Activated CD8-positive, alpha-beta memory T cell treated with anti-CD3 and anti-CD28 coated beads for 36 hours (primary cell): Measurements from ENCODE around the gene NDUFA8. TPM values are rescaled to one million over a fixed set of nuclear protein-coding genes. Genes with fewer than 3 reads are reported as not detected.

Experiments used
- CTCF ChIA-PET: fragments of 350-600 bp; sonication (Branson Sonifier 250); formaldehyde crosslinking; loops from one replicate; lab custom pipeline; 2021; ENCODE audit warnings: antibody characterized with exemption; lab: Charles Lee
- POLR2A ChIA-PET: fragments of 350-600 bp; sonication (Branson Sonifier 250); formaldehyde crosslinking; loops from one replicate; lab custom pipeline; 2021; ENCODE audit warnings: antibody characterized with exemption; lab: Charles Lee
- total RNA-seq, 2 experiments: library from RNA; stranded (reverse); gene quantifications; one replicate each; pipeline ENCODE4 v1.2.3, GENCODE V29; 2021

Gene NDUFA8
- 10 to 100 TPM; 50.7 to 56.2 TPM for total RNA-seq

- CTCF ChIA-PET = interaction anchor here (0.5 to 5.0 kb wide), 5 partner anchors 13 to 1447 kb away, joined by 3 to 17 read pairs (median 4); no protein-coding TSS in a partner anchor
- POLR2A ChIA-PET = interaction anchor here (0.7 kb wide), 1 partner anchor 240 kb away, joined by 3 read pairs; no protein-coding TSS in a partner anchor
Observed at GRCh38 chr9:122159026-122159924, at the start of gene NDUFA8, which contains the start of gene MORN5. NDUFA8 (minus strand) TSS chr9:122159779; CDS start chr9:122159677, 102 bp downstream. MORN5 (plus strand) TSS chr9:122159908; CDS start chr9:122159973, 65 bp downstream.

GRCh38 chr9:122207096-122207495 is 47.5 kb upstream of the NDUFA8 start:
- POLR2A ChIA-PET = no interaction called here

GRCh38 chr9:122206118-122207046 is 46.8 kb upstream of the NDUFA8 start:
- ChIA-PET POLR2A (no interaction called here), CTCF (interaction anchor here (0.6 kb wide), 1 partner anchor 67 kb away, joined by 3 read pairs; no protein-coding TSS in a partner anchor)

More at GRCh38 chr9:122207096-122207495, 47.5 kb upstream of the NDUFA8 start:
- CTCF ChIA-PET = interaction anchor here (0.6 kb wide), 1 partner anchor 66 kb away, joined by 3 read pairs; no protein-coding TSS in a partner anchor

- POLR2A ChIA-PET = no interaction called here
- CTCF ChIA-PET = no interaction called here
Observed at GRCh38 chr9:122205176-122205575, 45.6 kb upstream of the NDUFA8 start.

GRCh38 chr9:122204491-122204890 is 44.9 kb upstream of the NDUFA8 start:
- ChIA-PET POLR2A (no interaction called here), CTCF (no interaction called here)

GRCh38 chr9:122204055-122204454 is 44.5 kb upstream of the NDUFA8 start:
- CTCF ChIA-PET = no interaction called here
- POLR2A ChIA-PET = no interaction called here

- CTCF ChIA-PET = interaction anchor here (1.3 kb wide), 1 partner anchor 77 kb away, joined by 3 read pairs; no protein-coding TSS in a partner anchor
- POLR2A ChIA-PET = no interaction called here
Observed at GRCh38 chr9:122202111-122202510, 42.5 kb upstream of the NDUFA8 start.

GRCh38 chr9:122201641-122202040 is 42.1 kb upstream of the NDUFA8 start:
- POLR2A ChIA-PET = no interaction called here
- CTCF ChIA-PET = interaction anchor here (1.3 kb wide), 1 partner anchor 77 kb away, joined by 3 read pairs; no protein-coding TSS in a partner anchor

GRCh38 chr9:122200960-122201595 is 41.5 kb upstream of the NDUFA8 start:
- POLR2A ChIA-PET = no interaction called here
- CTCF ChIA-PET = interaction anchor here (1.3 kb wide), 1 partner anchor 76 kb away, joined by 3 read pairs; no protein-coding TSS in a partner anchor

- ChIA-PET POLR2A (no interaction called here), CTCF (no interaction called here)
Observed at GRCh38 chr9:122197882-122198281, 38.3 kb upstream of the NDUFA8 start.

GRCh38 chr9:122197426-122197825 is 37.8 kb upstream of the NDUFA8 start:
- CTCF ChIA-PET = no interaction called here

GRCh38 chr9:122195875-122196274 is 36.3 kb upstream of the NDUFA8 start:
- POLR2A ChIA-PET = no interaction called here
- CTCF ChIA-PET = no interaction called here

More at GRCh38 chr9:122197426-122197825, 37.8 kb upstream of the NDUFA8 start:
- POLR2A ChIA-PET = no interaction called here

- ChIA-PET CTCF (no interaction called here), POLR2A (no interaction called here)
Observed at GRCh38 chr9:122193651-122194050, 34.1 kb upstream of the NDUFA8 start.

- CTCF ChIA-PET = interaction anchor here (0.8 to 1.6 kb wide), 2 partner anchors 10 to 96 kb away, joined by 3 to 5 read pairs; no protein-coding TSS in a partner anchor
- POLR2A ChIA-PET = no interaction called here
Observed at GRCh38 chr9:122192914-122193525, 33.4 kb upstream of the NDUFA8 start.

GRCh38 chr9:122192261-122192875 is 32.8 kb upstream of the NDUFA8 start:
- ChIA-PET CTCF (interaction anchor here (0.8 to 1.6 kb wide), 2 partner anchors 9 to 96 kb away, joined by 3 to 5 read pairs; no protein-coding TSS in a partner anchor), POLR2A (no interaction called here)

- POLR2A ChIA-PET = no interaction called here
- CTCF ChIA-PET = interaction anchor here (1.6 kb wide), 1 partner anchor 9 kb away, joined by 5 read pairs; no protein-coding TSS in a partner anchor
Observed at GRCh38 chr9:122191584-122191983, 32.0 kb upstream of the NDUFA8 start.

- POLR2A ChIA-PET = no interaction called here
Observed at GRCh38 chr9:122190597-122191381, 31.2 kb upstream of the NDUFA8 start.

More at GRCh38 chr9:122190597-122191381, 31.2 kb upstream of the NDUFA8 start:
- CTCF ChIA-PET = no interaction called here
